Kidney capillary endothelial cell (primary cell): ENCODE measurements around the gene AGFG2.
"Not testable (repeated sequence)": the region's sequence is repeated elsewhere in the genome, so short reads cannot be mapped to it uniquely, and the experiment has no call there.

ENCODE experiments used
- DNase-seq: peaks from one replicate; pipeline ENCODE4 v3.0.0-alpha.2; 2018; ENCODE audit warnings: low spot score

Gene AGFG2

GRCh38 chr7:100521076-100521475, 17.9 kb upstream of the AGFG2 start:
- DNase-seq: no peak

- not testable (repeated sequence) for DNase-seq
Measured at GRCh38 chr7:100521909-100522593, 17.0 kb upstream of the AGFG2 start.

GRCh38 chr7:100523192-100523591, 15.8 kb upstream of the AGFG2 start:
- not testable (repeated sequence) for DNase-seq

DNA sequence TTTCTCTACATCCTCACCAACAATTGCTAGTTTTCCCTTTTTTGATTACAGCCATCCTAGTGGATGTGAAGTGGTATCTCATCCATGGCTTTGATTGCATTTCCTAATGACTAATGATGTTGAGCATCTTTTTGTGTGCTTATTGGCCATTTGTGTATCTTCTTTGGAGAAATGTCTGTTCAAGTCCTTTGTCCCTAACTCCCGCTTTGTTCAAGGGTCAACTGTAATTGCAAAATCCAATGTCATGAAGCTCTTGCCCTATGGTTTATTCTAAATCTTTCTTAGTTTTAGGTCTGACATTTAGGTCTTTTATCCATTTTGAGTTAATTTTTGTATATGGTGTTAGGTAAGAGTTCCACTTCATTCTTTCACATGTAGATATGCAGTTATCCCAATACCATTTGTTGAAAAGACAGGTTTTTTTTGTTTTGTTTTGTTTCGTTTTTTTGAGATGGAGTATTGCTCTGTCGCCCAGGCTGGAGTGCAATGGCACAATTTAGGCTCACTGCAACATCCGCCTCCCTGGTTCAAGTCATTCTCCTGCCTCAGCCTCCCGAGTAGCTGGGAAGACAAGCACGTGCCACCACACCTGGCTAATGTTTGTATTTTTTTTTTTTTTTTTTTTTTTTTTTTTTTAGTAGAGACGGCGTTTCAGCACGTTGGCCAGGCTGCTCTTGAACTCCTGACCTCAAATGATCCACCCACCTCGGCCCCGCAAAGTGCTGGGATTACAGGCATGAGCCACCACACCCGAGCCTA, 10.7 kb upstream of the AGFG2 start:
- not testable (repeated sequence) for DNase-seq

DNA sequence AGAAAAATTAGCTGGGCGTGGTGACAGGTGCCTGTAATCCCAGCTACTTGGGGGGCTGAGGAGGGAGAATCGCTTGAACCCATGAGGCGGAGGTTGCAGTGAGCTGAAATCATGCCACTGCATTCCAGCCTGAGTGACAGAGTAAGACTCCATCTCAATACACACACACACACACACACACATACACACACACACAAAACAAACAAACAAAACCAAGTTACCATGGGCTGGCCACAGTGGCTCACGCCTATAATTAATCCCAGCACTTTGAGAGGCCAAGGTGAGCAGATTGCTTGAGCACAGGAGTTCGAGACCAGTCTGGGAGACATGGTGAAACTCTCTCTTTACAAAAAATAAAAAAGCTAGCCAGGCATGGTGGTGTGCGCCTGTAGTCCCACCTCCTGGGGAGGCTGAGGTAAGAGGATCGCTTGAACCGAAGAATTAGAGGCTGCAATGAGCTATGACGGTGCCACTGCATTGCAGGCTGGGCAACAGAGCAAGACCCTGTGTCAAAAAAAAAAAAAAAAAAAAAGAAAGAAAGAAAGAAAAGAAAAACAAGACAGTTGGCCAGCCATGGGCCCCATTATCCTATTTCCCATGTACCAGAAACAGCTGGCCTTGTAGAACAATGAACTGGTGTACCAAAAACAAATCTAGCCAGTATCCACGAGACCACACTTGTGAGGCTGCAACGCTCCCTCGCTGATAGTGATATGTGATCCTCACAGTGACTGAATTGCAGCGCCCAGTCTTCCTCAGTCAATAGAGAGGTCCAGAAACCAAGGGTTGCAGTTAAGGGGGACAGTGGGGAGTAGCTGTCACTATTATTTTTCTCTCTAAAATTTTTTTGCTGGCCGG, 6.6 kb upstream of the AGFG2 start:
- no peak for DNase-seq

GRCh38 chr7:100535982-100536381, 3.0 kb upstream of the AGFG2 start:
- not testable (repeated sequence) for DNase-seq

DNA sequence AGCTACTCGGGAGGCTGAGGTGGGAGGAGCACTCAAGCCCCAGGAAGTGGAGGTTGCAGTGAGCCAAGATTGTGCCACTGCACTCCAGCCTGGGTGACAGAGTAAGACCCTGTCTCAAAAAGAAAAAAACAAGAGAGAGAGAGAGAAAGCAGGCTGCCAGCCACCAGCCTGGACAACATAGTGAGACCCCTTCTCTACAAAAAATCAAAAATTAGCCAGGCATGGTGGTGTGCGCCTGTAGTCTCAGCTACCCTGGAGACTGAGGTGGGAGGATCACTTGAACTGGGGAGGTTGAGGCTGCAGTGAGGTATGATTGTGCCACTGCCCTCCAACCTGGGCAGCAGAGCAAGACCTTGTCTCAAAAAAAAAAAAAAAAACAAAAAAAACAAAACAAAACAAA, 2.3 kb upstream of the AGFG2 start:
- DNase-seq: not testable (repeated sequence)

- no peak for DNase-seq
Measured at GRCh38 chr7:100538348-100538653, 702 bp upstream of the AGFG2 start.

DNA sequence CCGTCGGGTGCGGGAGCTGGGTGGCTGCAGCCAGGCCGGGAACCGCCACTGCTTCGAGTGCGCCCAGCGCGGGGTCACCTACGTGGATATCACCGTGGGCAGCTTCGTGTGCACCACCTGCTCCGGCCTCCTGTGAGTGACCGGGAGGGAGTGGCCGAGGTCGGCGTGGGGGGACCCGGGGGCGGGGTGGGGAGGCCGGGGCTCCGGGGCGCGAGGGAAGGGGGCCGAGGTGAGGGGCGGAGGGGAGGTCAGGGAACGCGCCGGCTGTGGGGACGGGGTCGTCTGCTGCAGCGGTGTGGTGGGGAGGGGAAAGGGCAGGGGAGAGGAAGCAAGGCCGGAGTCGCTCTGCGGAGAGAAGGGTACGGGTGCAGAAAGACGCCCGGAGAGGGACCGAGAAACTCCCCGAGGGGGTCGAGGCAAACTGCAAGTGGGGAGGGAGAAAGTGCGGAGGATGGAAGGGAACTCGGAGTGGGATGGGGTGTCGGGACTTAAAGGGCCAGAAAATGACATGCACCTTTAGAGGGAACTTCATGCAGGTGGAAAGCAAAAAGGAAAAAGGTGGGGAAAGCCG, 518 bp downstream of the AGFG2 start:
- no peak for DNase-seq

- no peak for DNase-seq
Measured at GRCh38 chr7:100540073-100540723, 1.2 kb downstream of the AGFG2 start.

DNA sequence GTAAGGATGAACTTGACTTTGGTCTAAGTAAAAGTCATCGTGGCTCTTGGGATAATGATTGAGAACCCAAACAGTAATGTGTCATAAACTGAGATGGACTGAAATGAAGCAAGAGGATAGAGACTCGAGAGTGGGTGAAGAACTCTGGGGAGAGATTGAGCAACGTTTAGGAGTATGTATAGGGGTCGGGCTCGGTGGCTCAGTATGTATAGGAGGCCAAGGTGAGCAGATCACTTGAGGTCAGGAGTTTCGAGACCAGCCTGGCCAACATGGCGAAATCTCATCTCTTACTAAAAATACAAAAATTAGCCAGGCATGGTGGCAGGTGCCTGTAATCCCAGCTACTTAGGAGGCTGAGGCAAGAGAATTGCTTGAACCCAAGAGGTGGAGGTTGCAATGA, 2.3 kb downstream of the AGFG2 start:
- not testable (repeated sequence) for DNase-seq

- no peak for DNase-seq
Measured at GRCh38 chr7:100543586-100543985, 4.6 kb downstream of the AGFG2 start.

- DNase-seq: no peak
Measured at GRCh38 chr7:100544386-100544785, 5.4 kb downstream of the AGFG2 start.

DNA sequence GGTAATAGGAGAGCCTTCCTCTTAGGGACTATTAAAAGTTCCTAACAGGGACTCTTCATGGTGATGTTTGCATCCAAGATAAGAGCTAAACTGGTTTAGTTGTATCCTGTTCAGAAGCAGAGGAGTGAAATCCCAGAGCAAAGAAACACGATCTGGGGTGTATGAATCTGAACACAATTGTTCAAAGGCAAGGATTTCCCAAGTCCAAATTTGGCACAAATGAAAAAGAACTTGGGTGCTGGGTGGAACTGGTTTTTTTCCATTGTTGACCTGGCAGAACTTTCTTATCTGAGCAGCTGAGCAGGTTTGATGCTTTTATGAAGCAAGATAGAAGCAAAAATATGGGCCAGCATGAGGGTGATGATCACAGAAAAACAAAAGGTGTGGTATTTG, 6.0 kb downstream of the AGFG2 start:
- no peak for DNase-seq

DNA sequence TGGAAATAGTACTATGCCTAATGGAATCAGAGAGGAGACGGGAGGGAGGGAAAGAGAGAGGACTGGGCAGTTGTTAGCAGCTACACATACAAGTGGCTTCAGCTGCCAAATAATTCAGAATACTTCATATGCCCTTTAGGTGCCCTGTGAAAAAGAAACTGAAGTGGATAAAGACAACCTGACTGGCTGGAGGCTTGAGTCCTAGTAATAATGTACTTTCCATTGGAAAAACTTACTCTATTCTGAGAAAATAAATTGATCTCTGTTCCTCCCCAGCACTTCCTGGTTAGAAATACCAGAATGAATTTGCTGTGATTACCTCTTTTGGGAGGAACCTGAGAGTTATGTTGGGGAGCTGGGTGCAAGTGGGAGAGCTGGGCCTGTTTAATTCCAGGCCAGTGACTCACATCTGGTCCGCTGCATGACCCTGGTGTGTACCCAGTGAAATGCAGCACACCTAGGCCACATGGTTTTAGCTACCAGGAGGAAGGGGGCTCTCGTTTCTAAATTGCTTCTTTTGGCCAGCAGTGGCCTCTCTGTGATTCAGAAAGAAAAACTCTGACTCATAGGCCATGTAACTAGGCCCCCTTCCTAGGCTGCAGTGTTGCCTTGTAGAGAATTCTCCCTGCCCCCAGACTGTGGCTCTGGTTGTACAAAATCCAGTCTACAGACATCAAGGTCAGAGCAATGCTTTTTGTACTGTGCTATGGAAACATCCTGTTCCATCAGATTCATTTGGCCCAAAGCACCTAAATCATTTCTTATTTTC, 6.5 kb downstream of the AGFG2 start:
- DNase-seq: peak; percentile 84

DNA sequence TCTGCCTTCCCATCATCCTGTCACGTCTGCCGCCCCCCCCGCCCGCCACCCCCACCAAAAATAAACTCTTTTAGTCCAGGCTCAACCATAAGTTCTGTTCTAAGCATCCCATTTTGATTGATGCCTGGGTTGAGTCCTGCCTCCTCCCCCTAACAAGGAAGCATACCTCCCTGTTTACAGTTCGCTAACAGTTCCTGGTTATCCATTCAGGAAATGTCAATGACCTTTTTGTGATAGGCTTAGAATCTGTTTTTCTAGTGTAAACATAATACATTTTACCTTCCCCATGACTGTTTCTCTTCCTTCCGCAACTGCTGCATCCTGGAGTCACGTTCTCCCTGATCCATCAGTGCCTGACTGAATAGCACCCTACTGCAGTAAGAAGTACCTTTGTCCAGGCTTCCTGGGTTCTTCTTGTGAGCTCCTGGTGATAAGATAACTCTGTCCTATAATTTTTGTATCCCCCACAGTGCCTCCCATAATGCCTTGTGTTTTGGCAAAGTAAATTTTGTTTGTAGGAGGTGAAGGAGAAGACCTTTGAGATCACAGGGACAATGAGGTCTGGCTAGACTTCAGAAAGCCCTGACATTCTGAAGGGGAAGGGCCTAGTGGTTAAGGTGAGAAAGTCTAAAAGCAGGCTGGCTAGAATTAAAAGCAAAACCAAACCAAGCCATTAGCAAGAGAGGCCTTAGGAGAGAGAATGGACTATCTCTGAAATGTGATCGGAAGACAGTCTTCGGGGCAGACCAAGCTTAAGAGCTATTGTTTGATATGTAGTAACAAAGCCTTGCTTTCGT, 7.3 kb downstream of the AGFG2 start:
- peak; percentile 71 for DNase-seq

- DNase-seq: no peak
Measured at GRCh38 chr7:100546926-100547800, 8.2 kb downstream of the AGFG2 start.

DNA sequence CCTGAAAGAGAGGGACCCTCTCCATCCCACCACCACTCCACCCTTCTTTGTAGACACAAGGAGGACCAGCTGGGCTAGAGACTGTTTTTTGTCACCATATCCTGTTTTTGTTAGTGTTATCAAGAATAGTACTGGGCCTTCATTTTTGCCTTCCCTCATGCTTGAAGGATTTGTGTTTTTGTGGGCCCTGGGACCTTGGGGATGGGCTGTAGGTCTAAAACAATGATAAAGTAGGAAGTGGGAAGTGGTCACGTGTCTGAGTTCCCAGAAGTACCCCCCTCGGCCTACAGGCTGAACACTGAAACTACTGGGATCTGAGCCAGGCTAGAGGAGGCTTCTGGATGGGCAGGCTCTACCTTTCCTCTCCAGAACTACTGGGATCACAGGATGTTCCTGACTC, 8.9 kb downstream of the AGFG2 start:
- DNase-seq: no peak

- DNase-seq: not testable (repeated sequence)
Measured at GRCh38 chr7:100548446-100548845, 9.4 kb downstream of the AGFG2 start.
